ENCODE measurements around the gene ACADL.
A peak's percentile ranks its signal among the peaks of the same experiment; 100 is the strongest.
"Not testable (repeated sequence)": the region's sequence is repeated elsewhere in the genome, so short reads cannot be mapped to it uniquely, and the experiment has no call there.

ACADL gene

DNA sequence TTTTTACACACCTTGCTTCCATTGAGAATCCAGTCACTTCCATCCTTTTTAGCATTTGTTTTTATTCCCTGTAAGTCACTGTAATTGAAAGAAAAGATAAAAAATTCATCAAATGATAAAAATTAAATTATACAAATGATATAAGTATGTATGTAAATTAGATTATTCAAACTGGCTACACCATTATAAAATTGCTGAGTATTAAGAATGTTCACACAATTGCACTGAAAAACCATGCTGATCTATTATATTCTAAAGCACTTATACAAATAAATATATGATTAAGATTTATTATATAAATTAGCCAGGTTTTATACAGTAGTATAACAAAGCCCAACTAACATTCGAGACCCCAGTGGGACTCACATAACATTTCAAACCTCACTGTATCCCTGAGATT is 15.1 kb downstream of the ACADL start:
- in situ Hi-C loops (cut with HindIII; ENCODE audit: low pct_ligation_motif_present, low pct_unique_long_range_greater_than_20kb, low sequenced_read_pairs): no loop called here

GRCh38 chr2:210207929-210208328 is 17.3 kb downstream of the ACADL start:
- DNase-seq: no peak
- in situ Hi-C loops (cut with HindIII; ENCODE audit: low pct_ligation_motif_present, low pct_unique_long_range_greater_than_20kb, low sequenced_read_pairs): no loop called here

More for the DNA sequence above, 15.1 kb downstream of the ACADL start:
- no peak for DNase-seq

- in situ Hi-C loops (cut with HindIII; ENCODE audit: low pct_ligation_motif_present, low pct_unique_long_range_greater_than_20kb, low sequenced_read_pairs): no loop called here
- no peak for DNase-seq
These were observed 21.7 kb downstream of the ACADL start for GRCh38 chr2:210203558-210203957.

- in situ Hi-C loops (cut with HindIII; ENCODE audit: low pct_ligation_motif_present, low pct_unique_long_range_greater_than_20kb, low sequenced_read_pairs): no loop called here
- DNase-seq: no peak
These were observed 22.1 kb downstream of the ACADL start for GRCh38 chr2:210203147-210203546.

DNA sequence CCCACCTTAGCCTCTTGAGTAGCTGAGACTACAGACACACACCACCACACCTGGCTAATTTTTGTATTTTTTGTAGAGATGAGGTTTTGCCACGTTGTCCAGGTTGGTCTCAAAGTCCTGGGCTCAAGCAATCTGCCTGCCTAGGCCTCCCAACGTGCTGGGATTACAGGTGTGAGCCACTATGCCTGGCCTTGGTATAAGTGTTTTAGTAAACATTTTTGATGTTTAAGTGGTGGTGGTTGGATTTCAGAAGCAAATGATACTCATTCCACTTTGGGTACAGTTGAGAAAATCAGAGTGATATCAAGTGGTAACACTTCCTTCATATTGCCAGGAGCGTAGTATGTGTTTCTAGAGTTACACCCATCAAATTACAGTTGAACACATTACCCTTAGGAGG is 25.4 kb downstream of the ACADL start:
- DNase-seq: no peak
- in situ Hi-C loops (cut with HindIII; ENCODE audit: low pct_ligation_motif_present, low pct_unique_long_range_greater_than_20kb, low sequenced_read_pairs): no loop called here

- peak; percentile 59 for DNase-seq
- in situ Hi-C loops (cut with HindIII; ENCODE audit: low pct_ligation_motif_present, low pct_unique_long_range_greater_than_20kb, low sequenced_read_pairs): no loop called here
These were observed 26.0 kb downstream of the ACADL start for GRCh38 chr2:210199186-210199765.

- in situ Hi-C loops (cut with HindIII; ENCODE audit: low pct_ligation_motif_present, low pct_unique_long_range_greater_than_20kb, low sequenced_read_pairs): no loop called here
- DNase-seq: peak; percentile 64
These were observed 26.9 kb downstream of the ACADL start for GRCh38 chr2:210198326-210198725.

DNA sequence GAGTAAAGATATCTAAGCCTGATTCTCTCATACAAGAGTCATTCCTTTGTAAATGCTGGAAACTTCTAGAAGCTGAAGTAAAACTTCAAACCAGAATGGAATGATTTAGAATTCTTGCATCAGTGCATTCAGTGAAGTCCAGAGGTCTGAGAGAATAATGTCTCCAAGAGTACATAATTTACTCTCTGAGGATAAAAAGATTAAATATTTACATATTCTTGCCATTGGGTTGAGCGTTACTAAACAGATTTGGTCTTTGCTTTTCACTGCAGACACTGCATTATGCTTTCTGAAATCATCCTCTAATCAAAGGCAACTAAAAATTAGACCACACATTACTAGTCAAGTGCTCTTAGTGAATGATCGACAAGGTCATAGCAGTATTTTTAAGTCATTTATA is 27.5 kb downstream of the ACADL start:
- DNase-seq: no peak

DNA sequence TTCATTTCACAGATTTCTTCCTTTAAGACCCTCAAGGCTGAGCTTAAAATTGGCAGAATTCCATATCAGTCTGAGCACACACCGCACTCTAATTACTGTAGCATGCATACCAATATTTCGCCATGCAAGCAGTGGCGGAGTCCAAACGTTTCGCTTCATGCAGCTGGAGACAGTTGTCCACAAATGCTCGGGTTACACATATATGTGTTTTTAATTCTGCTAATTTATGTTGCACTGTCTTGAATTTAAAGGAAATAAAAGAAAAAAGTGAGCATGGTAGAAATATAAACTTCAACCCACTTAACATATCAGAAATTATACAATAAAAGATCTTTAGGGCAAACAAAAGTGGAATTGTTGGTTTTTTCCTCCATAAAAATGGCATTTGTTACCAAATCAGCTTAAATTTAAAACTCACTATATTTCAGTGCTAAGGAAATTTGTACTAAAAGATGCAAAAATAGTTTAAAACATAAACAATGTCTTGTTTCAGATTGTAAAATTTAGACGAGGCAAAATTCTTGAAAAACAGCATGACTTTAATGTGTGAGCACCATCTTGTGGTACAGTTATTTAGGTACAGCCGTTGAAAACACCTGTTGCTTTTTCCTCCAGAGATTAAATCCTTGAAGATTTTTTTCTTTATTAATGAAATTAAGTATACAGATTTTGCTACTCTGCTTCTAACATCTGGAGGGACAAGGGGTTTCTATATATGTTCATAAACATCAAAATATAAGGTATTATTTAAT is 30.0 kb downstream of the ACADL start:
- in situ Hi-C loops (cut with HindIII; ENCODE audit: low pct_ligation_motif_present, low pct_unique_long_range_greater_than_20kb, low sequenced_read_pairs): no loop called here
- DNase-seq: peak; percentile 75

More for the DNA sequence above, 27.5 kb downstream of the ACADL start:
- in situ Hi-C loops (cut with HindIII; ENCODE audit: low pct_ligation_motif_present, low pct_unique_long_range_greater_than_20kb, low sequenced_read_pairs): no loop called here

- in situ Hi-C loops (cut with HindIII; ENCODE audit: low pct_ligation_motif_present, low pct_unique_long_range_greater_than_20kb, low sequenced_read_pairs): no loop called here
- peak; percentile 58 for DNase-seq
These were observed 34.9 kb downstream of the ACADL start for GRCh38 chr2:210190345-210190744.

GRCh38 chr2:210189452-210190138 is 35.7 kb downstream of the ACADL start:
- DNase-seq: peak; percentile 68
- in situ Hi-C loops (cut with HindIII; ENCODE audit: low pct_ligation_motif_present, low pct_unique_long_range_greater_than_20kb, low sequenced_read_pairs): no loop called here

DNA sequence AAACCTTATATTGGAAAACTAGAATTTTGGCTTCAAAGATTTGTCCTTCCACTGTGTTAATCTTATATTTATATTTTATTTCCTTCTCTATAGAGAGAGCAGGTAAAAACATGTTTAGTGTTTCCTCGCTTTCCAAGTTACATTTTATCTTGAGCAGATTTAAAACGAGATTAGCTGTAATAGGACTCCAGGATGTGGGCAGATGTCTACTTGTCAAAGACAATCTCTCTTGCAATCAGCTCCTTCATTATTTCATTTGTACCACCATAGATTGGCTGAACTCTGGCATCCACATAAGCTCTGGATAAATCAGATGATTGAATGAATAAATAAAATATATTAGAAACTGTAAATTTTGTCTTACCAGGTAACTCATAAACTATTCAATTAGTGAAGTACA is 36.5 kb downstream of the ACADL start:
- in situ Hi-C loops (cut with HindIII; ENCODE audit: low pct_ligation_motif_present, low pct_unique_long_range_greater_than_20kb, low sequenced_read_pairs): no loop called here
- no peak for DNase-seq

- in situ Hi-C loops (cut with HindIII; ENCODE audit: low pct_ligation_motif_present, low pct_unique_long_range_greater_than_20kb, low sequenced_read_pairs): no loop called here
- no peak for DNase-seq
These were observed 37.1 kb downstream of the ACADL start for GRCh38 chr2:210188190-210188589.

DNA sequence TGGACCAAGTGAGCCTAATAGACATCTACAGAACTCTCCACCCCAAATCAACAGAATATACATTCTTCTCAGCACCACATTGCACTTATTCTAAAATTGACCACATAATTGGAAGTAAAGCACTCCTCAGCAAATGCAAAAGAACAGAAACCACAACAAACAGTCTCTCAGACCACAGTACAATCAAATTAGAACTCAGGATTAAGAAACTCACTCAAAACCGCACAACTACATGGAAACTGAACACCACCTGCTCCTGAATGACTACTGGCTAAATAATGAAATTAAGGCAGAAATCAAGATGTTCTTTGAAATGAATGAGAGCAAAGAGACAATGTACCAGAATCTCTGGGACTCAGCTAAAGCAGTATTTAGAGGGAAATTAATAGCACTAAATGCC is 41.3 kb downstream of the ACADL start:
- DNase-seq; in situ Hi-C loops (cut with HindIII; ENCODE audit: low pct_ligation_motif_present, low pct_unique_long_range_greater_than_20kb, low sequenced_read_pairs): not testable (repeated sequence)

DNA sequence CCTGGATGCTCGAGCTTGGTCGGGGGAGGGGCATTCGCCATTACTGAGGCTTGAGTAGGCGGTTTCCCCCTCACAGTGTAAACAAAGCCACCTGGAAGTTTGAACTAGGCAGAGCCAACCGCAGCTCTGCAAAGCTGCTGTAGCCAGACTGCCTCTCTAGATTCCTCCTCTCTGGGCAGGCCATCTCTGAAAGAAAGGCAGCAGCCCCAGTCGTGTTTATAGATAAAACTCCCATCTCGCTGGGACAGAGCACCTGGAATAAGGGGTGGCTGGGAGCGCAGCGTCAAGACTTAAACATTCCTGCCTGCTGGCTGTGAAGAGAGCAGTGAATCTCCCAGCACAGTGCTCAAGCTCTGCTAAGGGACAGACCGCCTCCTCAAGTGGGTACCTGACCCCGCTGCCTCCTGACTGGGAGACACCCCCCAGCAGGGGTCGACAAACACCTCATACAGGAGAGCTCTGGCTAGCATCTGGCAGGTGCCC is 43.6 kb downstream of the ACADL start:
- in situ Hi-C loops (cut with HindIII; ENCODE audit: low pct_ligation_motif_present, low pct_unique_long_range_greater_than_20kb, low sequenced_read_pairs); DNase-seq: not testable (repeated sequence)

DNA sequence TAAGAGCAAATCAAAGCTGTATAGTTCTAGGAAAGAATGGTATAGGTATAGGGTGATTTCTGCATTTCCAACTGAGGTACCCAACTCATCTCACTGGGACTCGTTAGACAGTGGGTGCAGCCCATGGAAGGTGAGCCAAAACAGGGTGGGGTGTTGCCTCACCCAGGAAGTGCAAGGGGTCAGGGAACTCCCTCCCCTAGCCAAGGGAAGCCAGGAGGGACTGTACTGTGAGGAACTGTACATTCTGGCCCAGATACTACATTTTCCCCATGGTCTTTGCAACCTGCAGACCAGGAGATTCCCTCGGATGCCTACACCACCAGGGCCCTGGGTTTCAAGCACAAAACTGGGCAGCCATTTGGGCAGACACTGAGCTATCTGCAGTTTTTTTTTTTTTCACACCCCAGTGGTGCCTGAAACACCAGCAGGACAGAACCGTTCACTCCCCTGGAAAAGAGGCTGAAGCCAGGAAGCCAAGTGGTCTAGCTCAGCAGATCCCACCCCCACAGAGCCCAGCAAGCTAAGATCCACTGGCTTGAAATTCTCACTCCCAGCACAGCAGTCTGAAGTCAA is 44.1 kb downstream of the ACADL start:
- DNase-seq; in situ Hi-C loops (cut with HindIII; ENCODE audit: low pct_ligation_motif_present, low pct_unique_long_range_greater_than_20kb, low sequenced_read_pairs): not testable (repeated sequence)

DNA sequence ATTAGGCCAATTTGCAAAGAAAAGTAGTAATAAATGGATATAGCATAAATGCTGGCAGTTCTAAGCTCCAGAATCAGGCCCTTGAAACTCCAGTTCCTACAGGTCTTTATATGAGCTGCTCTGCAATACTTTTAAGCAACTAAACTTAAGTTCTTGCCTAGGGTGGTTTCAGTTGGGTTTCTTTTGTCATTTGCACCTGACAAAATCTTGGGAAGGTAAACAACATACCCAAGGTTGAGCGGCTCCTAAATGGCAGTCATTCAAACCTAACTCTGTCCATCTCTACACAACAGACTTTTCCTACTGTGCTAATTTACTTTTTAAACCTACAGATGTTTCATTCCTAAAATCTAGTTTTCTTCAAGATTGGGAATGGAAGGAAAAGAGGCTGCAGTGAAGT is 44.8 kb downstream of the ACADL start:
- in situ Hi-C loops (cut with HindIII; ENCODE audit: low pct_ligation_motif_present, low pct_unique_long_range_greater_than_20kb, low sequenced_read_pairs): no loop called here
- no peak for DNase-seq

DNA sequence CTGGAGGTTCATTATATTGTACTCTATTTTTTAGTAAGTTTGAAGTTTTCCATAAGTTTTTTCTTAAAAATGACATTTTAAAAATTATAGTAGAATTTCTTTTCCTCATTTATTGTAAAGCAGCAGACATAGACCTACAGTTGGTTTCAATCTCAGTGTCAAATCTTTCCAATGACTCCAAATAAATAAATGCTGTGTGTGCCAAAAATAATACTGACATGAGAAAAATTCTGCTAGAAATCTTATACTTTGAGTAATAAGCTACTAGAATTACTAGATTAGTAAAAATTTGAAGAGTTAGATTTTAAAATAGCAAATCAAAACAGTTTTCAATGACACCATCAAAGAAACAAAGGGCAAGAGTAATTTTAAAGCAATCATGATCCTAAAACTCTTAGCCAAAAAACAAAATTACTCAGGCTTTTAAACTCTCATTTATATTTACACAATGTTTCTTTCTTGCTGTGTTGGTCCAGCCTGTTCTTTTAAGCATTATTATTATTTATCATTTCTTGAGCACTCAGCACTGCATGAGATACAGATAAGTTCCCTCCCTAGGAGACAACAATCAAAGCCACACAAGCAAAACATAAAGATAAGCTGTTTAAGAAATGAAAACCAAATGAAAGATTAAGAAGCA is 45.8 kb downstream of the ACADL start:
- no peak for DNase-seq
- in situ Hi-C loops (cut with HindIII; ENCODE audit: low pct_ligation_motif_present, low pct_unique_long_range_greater_than_20kb, low sequenced_read_pairs): no loop called here

- in situ Hi-C loops (cut with HindIII; ENCODE audit: low pct_ligation_motif_present, low pct_unique_long_range_greater_than_20kb, low sequenced_read_pairs): no loop called here
- no peak for DNase-seq
These were observed 47.5 kb downstream of the ACADL start for GRCh38 chr2:210177769-210178168.

Data from ACHN (cell line).